Stimulated activated CD4-positive, alpha-beta T cell treated with anti-CD3 and anti-CD28 coated beads, Interleukin-2, amount 100 ng/mL, for 48 hours (primary cell): ENCODE measurements around the gene DNAL1.
"Not testable (repeated sequence)": the region's sequence is repeated elsewhere in the genome, so short reads cannot be mapped to it uniquely, and the experiment has no call there.

Experiments used
- DNase-seq, 2 donors: peaks; one replicate each; pipeline ENCODE4 v3.0.0-alpha.2; 2020

The DNAL1 gene

DNA sequence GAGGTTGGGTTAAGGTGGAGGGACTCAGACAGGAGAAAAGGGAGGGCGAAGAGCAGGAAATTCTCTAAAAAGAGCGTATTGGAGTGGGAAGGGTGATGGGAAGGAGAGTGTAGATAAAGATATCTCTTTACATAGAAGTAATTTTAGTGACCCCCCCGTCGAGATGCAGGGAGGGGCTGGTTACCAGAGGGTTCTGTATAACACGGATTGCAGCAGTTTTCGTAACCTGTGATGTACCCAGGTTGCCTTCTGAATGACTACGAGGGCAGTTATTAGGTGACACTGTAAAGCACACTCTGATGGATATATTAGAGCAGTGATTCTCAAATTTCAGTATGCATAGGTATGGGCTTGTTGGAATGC is 443 bp downstream of the DNAL1 start:
- no peak for DNase-seq

DNA sequence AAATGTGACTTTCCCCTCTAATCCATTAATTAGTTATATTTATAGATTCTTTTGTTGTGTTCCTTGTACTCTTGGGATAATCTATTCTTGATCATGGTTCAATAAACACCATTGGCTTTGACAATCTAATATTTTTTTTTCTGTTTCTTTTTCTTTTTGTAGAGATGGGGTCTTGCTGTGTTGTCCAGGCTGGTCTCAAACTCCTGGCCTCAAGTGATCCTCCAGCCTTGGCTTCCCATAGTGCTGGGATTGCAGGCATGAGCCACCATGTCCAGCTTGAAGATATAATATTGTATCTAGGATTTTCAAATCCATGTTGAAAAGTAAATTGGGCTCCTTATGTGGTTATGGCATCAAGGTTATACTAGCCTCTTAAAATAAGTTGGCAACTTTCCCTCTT is 6.2 kb downstream of the DNAL1 start:
- DNase-seq, result no peak

DNA sequence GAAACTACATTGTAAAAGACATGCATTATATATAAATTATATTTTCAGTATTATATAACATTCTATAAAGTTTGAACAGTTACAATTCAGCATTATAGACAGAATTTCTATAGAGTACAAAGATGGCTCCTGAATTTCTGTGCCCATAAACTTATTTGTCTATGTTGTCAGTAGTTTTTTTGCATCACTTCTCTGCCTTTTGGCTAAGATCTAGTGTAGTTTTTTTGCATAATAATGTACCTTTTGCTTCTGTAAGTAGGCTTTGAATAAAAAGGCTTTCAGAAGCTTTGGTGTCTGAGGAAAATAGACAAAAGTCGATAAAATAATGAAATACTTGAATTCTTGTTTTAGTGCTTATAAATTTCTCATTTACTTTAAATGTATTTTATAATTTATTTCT is 11.1 kb downstream of the DNAL1 start:
- no peak for DNase-seq

DNA sequence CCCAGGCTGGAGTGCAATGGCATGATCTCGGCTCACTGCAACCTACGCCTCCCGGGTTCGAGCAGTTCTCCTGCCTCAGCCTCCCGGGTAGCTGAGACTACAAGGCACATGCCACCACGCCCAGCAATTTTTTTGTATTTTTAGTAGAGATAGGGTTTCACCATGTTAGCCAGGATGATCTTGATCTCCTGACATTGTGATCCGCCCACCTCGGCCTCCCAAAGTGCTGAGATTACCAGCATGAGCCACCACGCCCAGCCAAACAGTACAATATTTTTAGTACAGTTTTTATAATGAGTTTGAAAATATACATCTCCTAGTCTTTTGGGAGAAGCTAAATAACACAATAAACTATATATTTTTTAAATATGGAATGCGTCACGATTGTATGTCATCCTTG is 14.4 kb downstream of the DNAL1 start:
- not testable (repeated sequence) for DNase-seq

DNA sequence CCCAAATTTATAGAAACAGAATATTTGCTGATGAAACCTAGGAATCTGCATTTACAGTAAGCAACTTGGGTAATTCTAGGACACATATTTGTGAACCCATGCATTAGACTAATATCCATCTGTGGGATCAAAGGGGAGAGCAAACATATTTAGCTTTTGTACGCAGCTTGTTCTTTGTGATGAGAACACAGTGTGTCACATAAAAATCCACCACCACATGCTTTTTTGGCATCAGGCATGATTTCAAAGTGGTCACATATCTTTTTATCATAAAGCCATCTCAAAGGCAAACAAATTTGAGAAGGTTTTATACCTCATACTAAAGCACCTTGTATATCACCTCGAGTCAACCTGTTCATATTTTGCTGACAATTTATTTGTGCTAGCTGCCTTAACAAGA is 15.7 kb downstream of the DNAL1 start:
- no peak for DNase-seq

DNA sequence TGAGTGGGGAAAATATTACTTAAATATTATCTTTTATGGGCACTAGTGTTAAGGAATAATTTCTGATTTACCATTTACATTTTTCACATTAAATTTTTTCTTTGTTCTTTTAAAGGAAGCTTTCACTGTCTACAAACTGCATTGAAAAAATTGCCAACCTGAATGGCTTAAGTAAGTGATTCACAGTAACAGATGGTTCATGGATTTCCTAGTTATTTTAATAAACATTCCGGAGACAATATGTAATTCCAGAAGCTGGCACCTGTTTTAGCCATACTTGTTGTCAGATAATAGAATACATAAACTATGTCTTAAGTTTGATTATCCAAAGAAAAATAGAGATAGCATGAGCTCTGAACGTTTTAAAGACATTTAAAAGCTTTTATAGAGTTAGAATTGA is 17.1 kb downstream of the DNAL1 start:
- no peak for DNase-seq

DNA sequence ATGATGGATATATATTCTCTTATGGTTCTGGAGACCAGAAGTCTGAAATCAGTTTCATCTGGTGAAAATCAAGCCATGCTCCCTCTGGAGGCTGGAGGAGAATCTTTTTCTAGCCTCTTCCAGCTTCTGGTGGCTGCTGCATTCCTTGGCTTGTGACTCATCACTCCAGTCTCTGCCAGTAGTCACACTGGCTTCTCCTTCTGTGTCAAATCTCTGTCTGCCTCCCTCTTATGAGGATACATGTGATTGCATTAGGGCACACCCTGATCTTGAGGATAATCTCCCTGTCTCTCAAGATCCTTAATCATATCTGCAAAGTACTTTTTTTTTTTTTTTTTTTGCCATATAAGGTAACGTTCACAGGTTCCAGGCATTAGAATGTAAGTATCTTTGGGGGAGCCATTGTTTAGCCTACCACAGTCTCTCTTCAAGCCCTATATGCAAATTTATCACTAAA is 17.7 kb downstream of the DNAL1 start:
- DNase-seq, result no peak

DNA sequence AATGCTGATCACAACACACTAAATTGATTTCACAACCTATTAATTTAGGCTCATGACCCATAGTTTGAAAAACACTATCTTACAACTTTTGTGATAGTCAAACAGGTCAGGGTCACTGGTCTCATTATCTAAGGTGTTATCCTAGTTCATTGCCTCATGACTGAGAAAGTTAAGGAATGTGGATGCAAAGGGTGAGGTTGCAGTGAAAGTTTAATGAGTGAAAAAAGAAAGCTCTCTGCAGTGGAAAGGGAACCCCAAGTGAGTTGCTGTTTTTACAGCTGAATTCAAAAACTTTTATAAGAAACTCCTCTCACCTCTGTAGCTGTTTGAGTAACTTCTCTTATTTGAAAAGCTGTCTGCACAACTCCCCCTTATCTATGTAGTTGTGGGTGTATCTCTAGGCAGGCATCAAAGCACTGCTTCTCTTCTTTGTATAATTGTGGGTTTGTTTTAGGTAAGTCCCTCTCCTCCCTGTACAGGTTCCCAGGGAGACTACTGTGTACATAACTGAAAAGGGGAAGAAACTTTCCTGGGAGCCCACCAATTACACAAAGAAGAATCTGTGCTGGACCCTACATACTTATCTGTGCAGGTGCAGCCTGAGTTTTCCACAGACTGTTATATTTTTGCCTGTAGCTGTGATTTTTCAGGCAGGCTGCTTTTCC is 18.9 kb downstream of the DNAL1 start:
- DNase-seq, result no peak

DNA sequence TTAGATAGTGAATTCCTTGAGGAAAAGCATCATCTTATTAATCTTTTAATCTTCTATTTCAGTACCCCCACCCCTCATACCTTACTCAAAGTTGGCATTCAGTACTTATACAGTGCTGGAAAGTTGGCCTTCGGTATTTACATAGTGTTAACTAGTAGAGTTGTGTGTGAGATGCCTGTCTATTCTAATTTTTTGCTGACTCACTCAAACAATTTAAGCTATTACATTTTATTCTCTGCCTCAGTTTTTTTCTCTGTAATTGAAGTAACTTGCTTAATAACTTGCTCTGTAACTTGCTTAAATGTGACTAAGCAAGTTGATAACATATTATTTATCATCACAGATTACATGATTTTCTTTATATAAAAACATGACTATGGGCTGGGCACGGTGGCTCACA is 20.3 kb downstream of the DNAL1 start:
- DNase-seq, result no peak

DNA sequence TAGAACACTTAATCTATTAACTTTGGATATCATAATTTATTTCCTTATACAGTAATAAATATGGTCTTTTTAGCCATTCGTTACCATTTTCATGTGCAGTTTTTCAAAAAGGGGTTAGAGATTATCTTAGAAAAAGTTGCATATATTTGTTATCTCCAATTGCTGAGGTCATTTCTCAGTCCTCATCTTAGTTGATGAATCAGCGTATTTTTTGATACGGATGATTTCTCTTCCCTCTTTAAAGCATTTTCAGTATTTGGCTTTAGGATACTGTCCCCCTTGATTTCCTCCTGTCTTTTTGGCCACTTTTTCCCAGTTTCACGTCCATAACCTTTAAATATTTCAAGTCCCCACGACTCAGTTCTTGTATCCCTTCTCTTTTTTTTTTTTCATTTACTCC is 21.8 kb downstream of the DNAL1 start:
- no peak for DNase-seq

DNA sequence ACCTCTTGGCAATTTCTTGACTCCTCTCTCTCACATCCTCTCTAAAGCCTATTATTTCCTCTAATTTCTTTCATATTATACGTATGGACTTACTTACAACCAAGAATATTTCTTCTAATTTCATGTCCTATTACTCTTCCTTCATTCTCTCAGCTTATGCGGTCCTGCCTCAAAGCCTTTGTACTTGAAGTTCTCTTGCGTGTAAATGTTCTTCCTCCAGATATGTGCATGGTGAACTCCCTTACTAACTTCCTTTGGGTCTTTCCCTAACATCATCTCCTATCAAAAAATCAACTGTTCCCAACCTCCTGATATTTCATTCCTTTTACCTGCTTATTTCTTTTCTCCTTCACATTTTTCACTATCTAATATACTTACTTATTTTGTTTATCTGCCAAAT is 23.1 kb downstream of the DNAL1 start:
- DNase-seq, result no peak

DNA sequence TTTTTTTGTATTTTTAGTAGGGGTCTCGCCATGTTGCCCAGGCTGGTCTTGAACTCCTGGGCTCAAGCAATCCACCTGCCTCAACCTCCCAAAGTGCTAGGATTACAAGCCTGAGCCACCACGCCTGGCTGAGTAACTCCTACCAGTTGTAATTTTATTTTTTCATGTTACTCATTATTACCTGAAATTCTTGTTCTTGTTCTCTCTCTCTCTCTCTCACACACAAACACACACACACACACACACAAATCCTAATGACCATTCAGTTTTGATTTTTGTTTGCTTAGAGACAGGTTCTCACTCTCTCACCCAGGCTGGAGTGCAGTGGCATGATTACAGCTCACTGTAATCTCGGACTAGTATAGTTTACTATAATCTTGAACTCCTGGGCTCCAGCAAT is 30.2 kb downstream of the DNAL1 start:
- no peak for DNase-seq

DNA sequence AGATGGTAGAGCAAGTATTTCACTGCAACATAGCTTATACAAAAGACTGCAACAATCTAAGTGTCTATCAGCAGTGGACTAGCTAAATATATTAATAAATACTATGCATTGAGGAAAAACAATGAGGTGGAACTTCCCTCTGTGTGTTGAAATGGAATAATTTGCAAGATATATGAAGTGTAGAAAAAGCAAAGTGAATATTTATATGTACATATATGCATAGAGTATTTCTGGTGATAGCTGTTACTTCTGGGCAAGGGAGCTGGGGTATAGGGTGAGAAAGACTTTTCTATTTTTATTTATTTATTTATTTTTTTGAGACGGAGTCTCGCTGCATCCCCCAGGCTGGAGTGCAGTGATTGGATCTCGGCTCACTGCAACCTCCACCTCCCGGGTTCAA is 33.9 kb downstream of the DNAL1 start:
- DNase-seq, result no peak

DNA sequence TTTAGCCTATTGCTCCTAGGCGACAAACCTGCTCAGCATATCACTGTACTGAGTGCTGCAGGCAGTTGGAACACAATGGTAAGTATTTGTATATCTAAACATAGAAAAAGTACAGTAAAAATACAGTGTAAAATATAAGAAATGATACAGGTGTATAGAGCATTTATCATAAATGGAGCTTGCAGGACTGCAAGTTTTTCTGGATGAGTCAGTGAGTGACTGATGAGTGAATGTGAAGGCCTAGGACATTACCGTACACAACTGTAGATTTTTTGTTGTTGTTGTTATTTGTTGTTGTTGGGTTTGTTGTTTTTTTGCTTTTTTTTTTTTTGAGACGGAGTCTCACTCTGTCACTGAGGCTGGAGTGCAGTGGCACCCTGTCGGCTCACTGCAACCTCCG is 36.0 kb downstream of the DNAL1 start:
- DNase-seq, result no peak

DNA sequence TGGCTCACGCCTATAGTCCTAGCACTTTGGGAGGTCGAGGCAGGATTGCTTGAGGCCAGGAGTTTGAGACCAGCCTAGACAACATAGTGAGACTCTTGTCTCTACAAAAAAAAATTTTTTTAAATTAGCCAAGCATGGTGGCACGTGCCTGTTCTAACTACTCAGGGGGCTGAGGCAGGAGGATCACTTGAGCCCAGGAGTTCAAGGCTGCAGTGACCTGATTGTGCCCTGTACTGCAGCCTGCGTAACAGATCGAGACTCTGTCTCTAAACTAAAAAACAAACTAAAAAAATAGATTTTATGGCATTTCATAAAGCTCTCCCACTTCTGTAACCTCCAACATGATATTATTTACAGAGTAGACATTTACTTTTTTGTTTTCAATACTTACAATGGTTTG is 39.8 kb downstream of the DNAL1 start:
- DNase-seq, result no peak

DNA sequence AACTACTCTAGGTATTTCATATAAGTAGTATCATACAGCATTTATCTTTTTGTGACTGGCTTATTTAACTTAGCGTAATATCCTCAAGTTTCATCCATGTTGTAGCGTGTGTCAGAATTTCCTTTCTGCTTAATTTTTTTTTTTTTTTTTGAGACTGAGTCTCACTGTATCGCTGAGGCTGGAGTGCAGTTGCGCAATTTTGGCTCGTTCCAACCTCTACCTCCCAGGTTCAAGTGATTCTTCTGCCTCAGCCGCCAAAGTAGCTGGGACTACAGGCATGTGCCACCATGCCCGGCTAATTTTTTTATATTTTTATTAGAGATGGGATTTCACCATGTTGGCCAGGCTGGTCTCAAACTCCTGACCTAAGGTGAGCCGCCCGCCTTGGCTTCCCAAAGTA is 40.5 kb downstream of the DNAL1 start:
- no peak for DNase-seq

DNA sequence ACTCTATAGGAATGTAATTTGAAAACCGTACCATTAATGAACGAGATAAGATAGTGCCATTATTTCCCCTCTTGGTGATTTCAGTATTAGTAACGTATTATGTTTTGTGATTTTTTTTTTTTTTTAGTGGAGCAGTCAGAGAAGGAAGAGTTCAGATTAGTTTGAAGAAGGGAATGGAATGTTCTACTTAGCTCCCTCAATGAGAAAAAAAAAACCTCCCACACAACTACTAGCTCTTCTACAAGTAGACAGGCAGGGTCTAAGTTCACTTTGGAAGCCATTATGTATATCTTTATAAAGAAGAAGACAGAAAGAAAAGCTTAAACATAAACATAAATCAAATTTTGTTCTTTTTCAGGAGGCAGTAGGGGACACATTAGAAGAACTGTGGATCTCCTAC is 42.1 kb downstream of the DNAL1 start:
- no peak for DNase-seq

DNA sequence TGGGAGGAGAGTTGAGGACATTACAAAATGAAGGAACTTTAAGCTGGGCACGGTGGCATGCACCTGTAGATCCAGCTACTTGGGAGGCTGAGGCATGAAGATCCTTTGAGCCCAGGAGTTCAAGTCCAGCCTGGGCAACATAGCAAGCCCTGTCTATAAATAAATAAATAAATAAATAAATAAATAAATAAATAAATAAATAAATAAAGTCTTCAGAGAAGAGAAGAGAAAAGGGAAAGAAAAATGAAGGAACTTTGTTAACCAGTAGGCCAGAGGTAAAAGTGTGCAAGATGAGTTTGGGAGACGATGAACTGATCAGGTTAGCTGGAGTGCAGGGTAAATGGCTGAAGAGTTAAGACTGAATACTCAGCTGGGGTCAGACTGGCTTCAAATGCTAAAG is 49.3 kb downstream of the DNAL1 start:
- no peak for DNase-seq

DNA sequence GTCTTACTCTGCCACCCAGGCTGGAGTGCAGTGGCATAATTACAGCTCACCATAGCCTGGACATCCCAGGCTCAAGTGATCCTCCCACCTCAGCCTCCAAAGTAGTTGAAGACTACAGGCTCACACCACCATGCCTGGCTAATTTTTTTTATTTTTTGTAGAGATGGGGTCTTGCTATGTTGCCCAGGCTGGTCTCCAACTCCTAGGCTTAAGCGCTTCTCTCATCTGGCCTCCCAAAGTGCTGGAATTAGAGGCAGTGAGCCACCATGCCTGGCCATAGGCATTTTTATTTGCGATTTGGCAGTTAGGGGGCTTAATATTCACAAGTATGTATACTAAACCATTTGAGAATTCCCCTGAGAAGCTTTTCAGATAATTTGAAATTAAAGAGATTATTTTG is 50.3 kb downstream of the DNAL1 start:
- no peak for DNase-seq

DNA sequence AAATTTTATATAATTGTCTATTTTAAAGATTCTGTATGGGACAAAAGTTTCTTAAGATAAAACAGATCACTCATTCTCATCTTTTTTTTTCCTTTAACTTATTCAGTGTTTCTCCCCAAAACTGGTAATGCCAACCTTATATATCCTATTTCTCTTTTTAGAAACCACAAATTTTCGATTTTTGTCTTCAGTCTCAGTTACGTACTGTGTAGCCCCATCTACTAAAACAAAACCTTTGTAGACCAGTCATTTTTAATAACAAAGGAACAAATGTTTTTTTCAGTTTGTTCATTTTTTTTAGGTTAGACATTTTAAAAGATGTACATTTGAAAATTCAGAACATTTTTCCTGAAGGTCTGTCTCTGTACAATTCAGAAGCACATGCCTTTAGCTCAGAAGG is 51.2 kb downstream of the DNAL1 start:
- no peak for DNase-seq

DNA sequence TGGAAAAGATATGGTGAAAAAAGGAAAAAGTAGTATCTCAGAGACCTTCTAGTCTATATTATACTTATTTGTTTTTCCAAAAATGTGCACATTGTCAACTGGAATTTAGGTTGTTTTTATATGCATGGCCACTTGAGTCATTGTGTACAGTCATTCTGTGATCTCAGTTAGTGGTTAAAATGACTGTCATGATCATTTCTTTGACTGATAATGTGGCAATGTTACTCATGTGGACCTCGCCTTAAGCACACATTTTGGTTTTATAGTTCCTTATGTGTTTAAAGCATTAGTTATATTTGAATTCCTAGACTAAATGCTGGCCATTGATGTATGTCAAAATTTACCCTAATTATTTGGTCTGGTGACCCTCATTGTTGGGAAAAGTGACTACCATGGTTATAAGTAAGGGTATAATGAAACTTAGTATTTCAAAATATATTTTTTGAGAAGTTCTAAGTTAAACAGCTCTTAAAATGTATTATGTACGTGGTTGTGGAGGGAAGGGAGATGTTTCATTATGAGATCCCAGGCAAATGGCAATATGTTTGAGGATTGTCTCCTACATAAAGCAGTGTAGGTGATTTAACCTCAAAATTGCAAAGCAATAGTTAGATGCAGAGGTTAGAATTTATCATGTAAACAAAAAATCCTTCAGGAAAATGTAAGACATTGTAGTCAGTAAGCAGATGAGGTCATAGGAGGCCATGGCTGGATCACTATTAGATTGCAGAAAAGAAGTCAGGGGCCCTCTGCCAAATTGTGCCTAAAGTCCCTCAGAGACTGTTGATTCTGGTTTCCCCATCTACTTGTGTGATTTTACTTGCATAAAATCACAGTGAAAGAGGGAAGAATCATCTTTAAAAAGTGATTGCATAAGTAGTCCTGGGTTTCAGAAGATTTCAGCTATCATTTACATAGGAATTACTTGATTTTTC is 51.9 kb downstream of the DNAL1 start:
- DNase-seq, result no peak

DNA sequence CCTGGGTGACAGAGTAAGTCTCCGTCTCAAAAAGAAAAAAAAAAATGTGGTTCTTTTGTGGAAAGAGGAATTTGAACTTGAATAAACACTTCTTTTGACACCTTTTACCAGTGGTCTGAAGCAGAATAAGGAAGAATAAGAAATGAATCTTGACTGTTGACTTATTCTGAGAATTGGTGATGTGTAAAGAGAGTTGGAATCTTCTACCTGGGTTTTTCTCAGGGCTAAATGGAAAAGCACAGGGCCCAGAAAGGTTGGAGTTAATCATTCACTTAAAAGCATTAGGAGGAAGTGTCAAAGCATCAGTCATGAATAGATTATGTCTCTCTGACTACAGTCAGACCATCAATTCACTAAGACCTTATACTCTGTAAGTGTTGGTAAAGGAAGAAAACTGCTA is 55.5 kb downstream of the DNAL1 start:
- no peak for DNase-seq

DNA sequence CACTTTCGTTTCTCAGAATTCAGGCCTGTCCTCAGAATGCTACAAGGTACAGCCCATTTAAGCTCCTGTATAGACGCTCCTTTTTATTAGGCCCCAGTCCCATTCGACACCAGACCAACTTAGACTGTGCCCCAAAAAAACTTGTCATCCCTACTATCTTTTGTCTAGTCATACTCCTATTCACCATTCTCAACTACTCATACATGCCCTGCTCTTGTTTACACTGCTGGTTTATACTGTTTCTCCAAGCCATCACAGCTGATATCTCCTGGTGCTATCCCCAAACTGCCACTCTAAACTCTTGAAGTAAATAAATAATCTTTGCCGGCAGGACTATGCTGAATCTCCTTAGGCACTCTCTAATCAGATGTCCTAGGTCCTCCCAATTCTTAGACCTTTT is 63.3 kb downstream of the DNAL1 start:
- DNase-seq, result not testable (repeated sequence)

DNA sequence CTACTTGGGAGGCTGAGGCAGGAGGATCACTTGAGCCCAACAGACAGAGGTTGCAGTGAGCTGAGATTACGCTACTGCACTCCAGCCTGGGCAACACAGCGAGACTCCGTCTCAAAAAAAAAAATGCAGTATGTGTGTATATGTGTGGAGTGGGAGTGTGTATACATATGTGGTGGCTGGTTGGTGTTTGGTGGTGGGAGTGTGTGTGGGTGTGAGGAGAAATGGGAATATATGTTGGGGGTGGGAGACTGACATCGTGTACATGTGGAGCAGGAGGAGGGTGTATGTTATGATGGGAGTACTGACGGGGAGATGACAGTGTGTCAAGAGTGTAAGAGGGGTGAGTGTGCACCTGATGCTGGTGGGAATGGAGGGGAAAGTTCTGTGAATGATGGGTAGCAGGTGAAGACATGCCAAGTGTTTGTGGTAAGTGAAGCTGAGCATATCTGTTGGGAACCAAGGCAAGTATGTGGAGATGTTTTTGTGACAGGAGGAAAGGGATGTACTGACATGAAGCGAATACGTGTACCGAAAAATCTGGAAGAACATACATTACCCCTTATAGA is 65.2 kb downstream of the DNAL1 start:
- DNase-seq, result no peak
